ENCODE results near the gene CENPH.
"Not testable (repeated sequence)": the region's sequence is repeated elsewhere in the genome, so short reads cannot be mapped to it uniquely, and the experiment has no call there.

Gene CENPH

GRCh38 chr5:69211200-69211599, 21.8 kb downstream of the CENPH start:
- DNase-seq, result no peak

GRCh38 chr5:69212022-69212421, 22.6 kb downstream of the CENPH start:
- no peak for DNase-seq

GRCh38 chr5:69213513-69214215, 24.3 kb downstream of the CENPH start:
- no peak for DNase-seq

- DNase-seq, result no peak
Measured at GRCh38 chr5:69217151-69217511, 27.7 kb downstream of the CENPH start.

GRCh38 chr5:69217548-69218526, 28.5 kb downstream of the CENPH start:
- peak; percentile 92 to 96 for DNase-seq

- no peak for DNase-seq
Measured at GRCh38 chr5:69219939-69220338, 30.6 kb downstream of the CENPH start.

GRCh38 chr5:69220371-69220770, 31.0 kb downstream of the CENPH start:
- DNase-seq, result not testable (repeated sequence)

GRCh38 chr5:69220833-69221232, 31.4 kb downstream of the CENPH start:
- DNase-seq, result peak in 1 of 2 experiments; percentile 10

GRCh38 chr5:69224520-69224919, 35.1 kb downstream of the CENPH start:
- no peak for DNase-seq

- no peak for DNase-seq
Measured at GRCh38 chr5:69225860-69226259, 36.5 kb downstream of the CENPH start.

- no peak for DNase-seq
Measured at GRCh38 chr5:69230181-69230580, 40.8 kb downstream of the CENPH start.

GRCh38 chr5:69231281-69231680, 41.9 kb downstream of the CENPH start:
- DNase-seq, result no peak

GRCh38 chr5:69231851-69232250, 42.5 kb downstream of the CENPH start:
- DNase-seq, result no peak

- peak; percentile 78 to 93 for DNase-seq
Measured at GRCh38 chr5:69234457-69235268, 45.3 kb downstream of the CENPH start, which contains the start of gene CDK7. Gene CDK7, plus strand, starts transcription at chr5:69234886. Its CDS starts 90 bp downstream, at chr5:69234976.

GRCh38 chr5:69236733-69237132, 47.4 kb downstream of the CENPH start:
- not testable (repeated sequence) for DNase-seq

- no peak for DNase-seq
Measured at GRCh38 chr5:69237877-69238276, 48.5 kb downstream of the CENPH start.

- DNase-seq, result no peak
Measured at GRCh38 chr5:69238760-69239251, 49.4 kb downstream of the CENPH start.

GRCh38 chr5:69242215-69242927, 53.0 kb downstream of the CENPH start:
- DNase-seq, result no peak

- DNase-seq, result no peak
Measured at GRCh38 chr5:69245031-69245430, 55.6 kb downstream of the CENPH start.

GRCh38 chr5:69248019-69248418, 58.6 kb downstream of the CENPH start:
- no peak for DNase-seq

- DNase-seq, result no peak
Measured at GRCh38 chr5:69250593-69250992, 61.2 kb downstream of the CENPH start.

GRCh38 chr5:69252437-69252836, 63.1 kb downstream of the CENPH start:
- no peak for DNase-seq

Measured in NCI-H187 (cell line).